B cell (primary cell): ENCODE measurements around the gene C2CD4A. TPM values are rescaled to one million over a fixed set of nuclear protein-coding genes. Genes with fewer than 3 reads are reported as not detected.

Experiments
- ATAC-seq: fragments of 200-7000 bp; cut with Tn5 transposase; one replicate; pipeline ENCODE4 v1.10.0; 2021; ENCODE audit warnings: low read depth, mild to moderate bottlenecking, moderate number of reproducible peaks, moderate library complexity
- CTCF ChIA-PET: fragments of 350-600 bp; sonication (Branson Sonifier 250); formaldehyde crosslinking; loops from one replicate; lab custom pipeline; 2021; ENCODE audit warnings: antibody characterized with exemption, inconsistent platforms; lab: Charles Lee
- POLR2A ChIA-PET: fragments of 350-600 bp; sonication (Branson Sonifier 250); formaldehyde crosslinking; loops from one replicate; lab custom pipeline; 2021; ENCODE audit warnings: antibody characterized with exemption; lab: Charles Lee
- DNase-seq: peaks from one replicate; pipeline ENCODE4 v3.0.0; 2013
- H2AFZ ChIP-seq: 2 replicates; pipeline ENCODE4 v1.6.1; 2012; ENCODE audit warnings: mild to moderate bottlenecking, low read depth, low read length; ENCODE audit not compliant: insufficient read depth, poor library complexity, severe bottlenecking
- H3K27ac ChIP-seq, 2 donors: 1 replicate in 1 of 2; 2 replicates in 1 of 2; pipeline ENCODE4 v1.5.1; 2012 to 2013; ENCODE audit warnings: low read length in 2 of 2, mild to moderate bottlenecking in 2 of 2, moderate library complexity in 1 of 2
- H3K27me3 ChIP-seq, 4 experiments: fragments of 200-600 bp in 1 of 4; sonication (generic) in 1 of 4; replicated peaks in 1 of 4; 1 replicate in 2 of 4; 2 replicates in 2 of 4; pipeline versions ENCODE4 v1.6.1 to v1.7.0; 2013 to 2016; ENCODE audit warnings: low read length in 3 of 4, mild to moderate bottlenecking in 2 of 4, mixed read lengths in 1 of 4, moderate library complexity in 1 of 4; ENCODE audit not compliant: insufficient read depth in 4 of 4, control insufficient read depth in 3 of 4; ENCODE audit errors: control extremely low read depth in 1 of 4
- H3K36me3 ChIP-seq, 2 experiments: replicated peaks in 1 of 2; 1 replicate in 1 of 2; 2 replicates in 1 of 2; pipeline versions ENCODE4 v1.6.1 to v1.7.1; 2013; ENCODE audit warnings: low read length in 1 of 2; ENCODE audit not compliant: insufficient read depth in 2 of 2, control insufficient read depth in 1 of 2; ENCODE audit errors: control extremely low read depth in 1 of 2, extremely low read depth in 1 of 2
- H3K4me1 ChIP-seq, 2 donors: fragments of 200-600 bp in 1 of 2; sonication (generic) in 1 of 2; 1 replicate in 1 of 2; 2 replicates in 1 of 2; pipeline versions ENCODE4 v1.5.1 to v1.6.1; 2013 to 2017; ENCODE audit warnings: low read length in 2 of 2; ENCODE audit not compliant: control insufficient read depth in 2 of 2, insufficient read depth in 2 of 2
- H3K4me2 ChIP-seq: replicated peaks from 2 replicates; pipeline ENCODE3; 2012; ENCODE audit warnings: mild to moderate bottlenecking, low read depth, low read length; ENCODE audit not compliant: poor library complexity, severe bottlenecking
- H3K4me3 ChIP-seq, 5 experiments: fragments of 200-600 bp in 1 of 5; sonication (generic) in 1 of 5; 1 replicate in 3 of 5; 2 replicates in 2 of 5; pipeline versions ENCODE4 v1.5.1 to v1.7.0; 2011 to 2016; ENCODE audit warnings: low read length in 4 of 5, mild to moderate bottlenecking in 4 of 5, low read depth in 2 of 5, control low read depth in 1 of 5, moderate library complexity in 1 of 5; ENCODE audit not compliant: insufficient read depth in 1 of 5; ENCODE audit errors: control extremely low read depth in 1 of 5, extremely low read depth in 1 of 5
- H3K79me2 ChIP-seq: fragments of 200-600 bp; sonication (generic); one replicate; pipeline ENCODE4 v1.6.0; 2016; ENCODE audit warnings: low read length; ENCODE audit not compliant: control insufficient read depth, insufficient read depth
- H3K9ac ChIP-seq: fragments of 200-600 bp; sonication (generic); 2 replicates; pipeline ENCODE4 v1.6.1; 2017; ENCODE audit warnings: mild to moderate bottlenecking, low read length, moderate library complexity
- H3K9me3 ChIP-seq, 3 donors: one replicate each; pipeline versions ENCODE4 v1.6.1 to v1.7.1; 2013; ENCODE audit warnings: low read length in 2 of 3; ENCODE audit not compliant: control insufficient read depth in 2 of 3, insufficient read depth in 1 of 3; ENCODE audit errors: control extremely low read depth in 1 of 3
- H4K20me1 ChIP-seq: 2 replicates; pipeline ENCODE4 v1.6.0; 2012; ENCODE audit warnings: mild to moderate bottlenecking, low read length; ENCODE audit not compliant: insufficient read depth, control insufficient read depth, poor library complexity, severe bottlenecking
- H3K27ac Mint-ChIP-seq: one replicate; pipeline ENCODE4 v1.8.0; 2021; ENCODE audit warnings: mixed read lengths
- H3K27me3 Mint-ChIP-seq: one replicate; pipeline ENCODE4 v1.8.0; 2021; ENCODE audit warnings: mixed read lengths
- H3K4me1 Mint-ChIP-seq: one replicate; pipeline ENCODE4 v1.8.0; 2021; ENCODE audit warnings: mixed read lengths
- H3K4me3 Mint-ChIP-seq: one replicate; pipeline ENCODE4 v1.8.0; 2021; ENCODE audit warnings: mixed read lengths
- H3K9me3 Mint-ChIP-seq: one replicate; pipeline ENCODE4 v1.8.0; 2022; ENCODE audit warnings: mixed read lengths; ENCODE audit not compliant: insufficient read depth
- CTCF ChIP-seq: fragments of 200-600 bp; IDR thresholded peaks from one replicate; pipeline ENCODE4 v1.8.0; 2022; ENCODE audit warnings: antibody characterized with exemption, mild to moderate bottlenecking
- EZH2 ChIP-seq: IDR thresholded peaks from 2 replicates; pipeline ENCODE4 v1.6.1; 2012; ENCODE audit warnings: borderline replicate concordance, low read depth, mild to moderate bottlenecking, moderate library complexity, low read length; ENCODE audit not compliant: insufficient read depth, poor library complexity, severe bottlenecking
- WGBS: methylation state at CpG from one replicate; pipeline ENCODE4 v1.1.5; 2013; ENCODE audit warnings: missing lambda C conversion rate; ENCODE audit not compliant: insufficient coverage; 5-methylcytosine and 5-hydroxymethylcytosine counted together
- intact Hi-C: fragments of 100-400 bp; cut with micrococcal nuclease; formaldehyde crosslinking; loops from one replicate; pipeline ENCODE4 v1.10.0; 2022
- polyA plus RNA-seq: library from polyadenylated mRNA; depleted of rRNA; stranded (reverse); fragments of >200 nt; gene quantifications from 2 replicates; pipeline ENCODE4 v1.2.3, GENCODE V29; 2012
- total RNA-seq, 2 donors: library from RNA; stranded (reverse); fragments of 120-200 nt in 1 of 2; gene quantifications; 1 replicate in 1 of 2; 2 replicates in 1 of 2; pipeline versions ENCODE4 v1.2.3 to v1.2.4, GENCODE V29; 2013 to 2022

The C2CD4A gene
- total and polyA plus RNA-seq, 2 donors (not counting 1 experiment from before 2014, with no cell fraction given): not detected

DNA sequence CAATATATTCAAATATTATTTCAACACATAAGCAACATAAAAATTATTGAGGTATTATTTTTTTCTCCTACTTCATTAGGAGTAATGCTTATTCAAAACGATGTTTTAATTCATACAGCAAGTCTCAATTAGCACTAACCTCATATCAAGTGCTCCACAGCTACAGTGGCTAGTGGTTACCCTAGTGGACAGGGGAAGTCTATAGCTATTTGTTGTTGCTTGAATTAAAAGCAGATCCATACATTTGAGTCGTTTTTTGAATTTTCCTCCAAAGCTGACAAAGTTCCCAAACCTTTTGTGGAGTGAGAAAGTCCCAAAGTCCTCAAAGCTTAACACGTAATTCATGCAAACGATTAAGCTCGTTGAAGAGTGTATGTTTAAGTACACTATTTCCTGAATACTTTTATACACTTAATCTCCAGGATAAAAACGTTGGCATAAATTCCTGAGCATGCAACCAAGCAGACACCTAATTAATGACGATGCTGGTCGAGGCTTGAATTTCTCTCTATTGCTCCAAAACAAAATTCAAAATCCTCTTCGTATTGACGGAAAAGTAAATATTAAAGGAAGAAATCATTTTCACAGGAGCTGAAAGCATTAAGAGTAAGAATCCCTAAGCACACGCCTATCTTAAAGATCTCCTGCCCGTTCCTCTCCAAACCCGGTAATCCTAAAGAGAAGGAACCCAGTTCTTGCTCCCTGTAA lies 7.5 kb upstream of the C2CD4A start:
- ChIA-PET POLR2A (interaction anchor here (1.3 kb wide), 1 partner anchor 12 kb away, joined by 3 read pairs; no protein-coding TSS in a partner anchor), CTCF (interaction anchor here (0.8 to 3.8 kb wide), 7 partner anchors 11 to 187 kb away, joined by 3 to 37 read pairs (median 7); no protein-coding TSS in a partner anchor)
- Mint-ChIP-seq H3K9me3 (no peaks in the 10 kb centered on the region), H3K27ac (peak overlapping the region; percentile 98), H3K4me3 (peak overlapping the region; percentile 96), H3K27me3 (peaks cover 6% of the 10 kb centered on the region), H3K4me1 (peaks cover 51% of the 10 kb centered on the region)
- Histone ChIP-seq H3K4me2 (peak overlapping the region; percentile 84), H3K36me3 (peaks cover 2 to 9% of the 10 kb centered on the region in 2 experiments), H3K79me2 (peaks cover 58% of the 10 kb centered on the region), H3K4me3 (peak overlapping the region; percentile 66 to 99 (median 93)), H4K20me1 (peaks cover 17% of the 10 kb centered on the region), H3K9me3 (no peaks in the 10 kb centered on the region), H3K27ac (peak overlapping the region; percentile 94 to 95), H3K9ac (peak overlapping the region; percentile 96), H3K27me3 (peaks cover 0 to under 1% (median 0%) of the 10 kb centered on the region in 4 experiments), H3K4me1 (peaks cover 21 to 22% of the 10 kb centered on the region in 2 donors), H2AFZ (peak overlapping the region; percentile 88)
- peak; percentile 13 for DNase-seq
- no CpG with 5 or more reads among the region's 13 CpGs for WGBS
- TF ChIP-seq EZH2: no peak
- no peak for TF ChIP-seq CTCF
- no peak for ATAC-seq
- intact Hi-C loops: loop anchor here (1.0 kb wide), 2 partner anchors 13 to 32 kb away; no protein-coding TSS in a partner anchor

DNA sequence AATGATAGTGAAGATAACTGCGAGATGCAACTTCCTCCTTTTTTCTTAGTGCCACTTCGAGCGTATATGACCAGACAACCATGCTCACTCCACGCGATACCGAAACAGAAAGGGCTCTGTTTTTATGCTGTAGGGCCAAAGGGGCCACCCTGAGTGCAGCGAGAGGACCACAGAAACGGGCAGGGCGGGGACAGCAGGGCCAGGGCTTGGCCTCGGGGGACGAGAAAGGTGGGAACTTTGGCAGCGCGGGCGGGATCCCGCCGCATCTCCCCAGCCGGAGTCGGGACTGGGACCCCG lies 7.0 kb upstream of the C2CD4A start:
- H3K27me3 Mint-ChIP-seq: peaks cover 6% of the 10 kb centered on the region
- CTCF ChIA-PET: interaction anchor here (1.0 to 3.8 kb wide), 9 partner anchors 11 to 187 kb away, joined by 3 to 37 read pairs (median 5); no protein-coding TSS in a partner anchor
- H3K79me2 ChIP-seq: peaks cover 53% of the 10 kb centered on the region

More for the DNA sequence above, 7.0 kb upstream of the C2CD4A start:
- Mint-ChIP-seq H3K9me3 (no peaks in the 10 kb centered on the region), H3K27ac (peak overlapping the region; percentile 98), H3K4me1 (peaks cover 46% of the 10 kb centered on the region), H3K4me3 (peak overlapping the region; percentile 96)
- Histone ChIP-seq H3K27ac (peak overlapping the region; percentile 94 to 95), H3K4me1 (peaks cover 17 to 21% of the 10 kb centered on the region in 2 donors), H3K9ac (peak overlapping the region; percentile 96), H3K9me3 (no peaks in the 10 kb centered on the region), H3K27me3 (peaks cover 0 to 5% (median 0%) of the 10 kb centered on the region in 4 experiments), H3K4me3 (peak overlapping the region; percentile 66 to 99 (median 93)), H2AFZ (peak overlapping the region; percentile 88), H3K36me3 (peaks cover 2 to 9% of the 10 kb centered on the region in 2 experiments), H3K4me2 (peak overlapping the region; percentile 84), H4K20me1 (peaks cover 12% of the 10 kb centered on the region)
- DNase-seq (peak; percentile 91), ATAC-seq (peak; percentile 66)
- TF ChIP-seq EZH2: no peak
- TF ChIP-seq CTCF: no peak
- intact Hi-C loops: loop anchor here (1.0 to 10.0 kb wide), 6 partner anchors 9 to 1063 kb away; partner anchors contain the start of gene LACTB
- WGBS: under 1% methylated on average over 19 of the region's 19 CpGs
- POLR2A ChIA-PET: interaction anchor here (1.2 to 1.3 kb wide), 2 partner anchors 12 to 33 kb away, joined by 3 to 4 read pairs; no protein-coding TSS in a partner anchor
